HG03159 (cell line): ENCODE measurements around the gene SMIM45.

Source experiments
- ATAC-seq: cut with Tn5 transposase; IDR thresholded peaks from one replicate; pipeline ENCODE4 v1.9.1; 2021; ENCODE audit warnings: mild to moderate bottlenecking, moderate library complexity; ENCODE audit not compliant: unreplicated experiment

SMIM45 gene

GRCh38 chr22:41951898-41952474 is at the start of gene SMIM45:
Gene SMIM45, plus strand, starts transcription at chr22:41952150.
- no peak for ATAC-seq

GRCh38 chr22:41902932-41903421 is 49.0 kb upstream of the SMIM45 start:
- no peak for ATAC-seq

- no peak for ATAC-seq
Measured at GRCh38 chr22:41904450-41905410, 47.2 kb upstream of the SMIM45 start.

GRCh38 chr22:41905411-41906202 is 46.3 kb upstream of the SMIM45 start:
- ATAC-seq: no peak

- ATAC-seq: no peak
Measured at GRCh38 chr22:41906822-41907221, 45.1 kb upstream of the SMIM45 start.

GRCh38 chr22:41907436-41908401 is 44.2 kb upstream of the SMIM45 start:
- no peak for ATAC-seq

- no peak for ATAC-seq
Measured at GRCh38 chr22:41908411-41909309, 43.3 kb upstream of the SMIM45 start.

GRCh38 chr22:41909310-41910049 is 42.5 kb upstream of the SMIM45 start:
- no peak for ATAC-seq

- no peak for ATAC-seq
Measured at GRCh38 chr22:41910050-41911000, 41.6 kb upstream of the SMIM45 start.

- ATAC-seq: no peak
Measured at GRCh38 chr22:41911001-41911611, 40.8 kb upstream of the SMIM45 start.

- no peak for ATAC-seq
Measured at GRCh38 chr22:41912338-41913039, 39.5 kb upstream of the SMIM45 start.

- ATAC-seq: no peak
Measured at GRCh38 chr22:41913040-41913719, 38.8 kb upstream of the SMIM45 start.

- no peak for ATAC-seq
Measured at GRCh38 chr22:41913842-41914534, 38.0 kb upstream of the SMIM45 start.

GRCh38 chr22:41914611-41915034 is 37.3 kb upstream of the SMIM45 start:
- no peak for ATAC-seq
